SK-N-SH (cell line): ENCODE results near the gene AFF3. TPM values are rescaled to one million over a fixed set of nuclear protein-coding genes. Genes with fewer than 3 reads are reported as not detected.

Source experiments
- CTCF ChIA-PET: fragments of 300-600, 350-600 bp; formaldehyde crosslinking; extraction: SDS; loops from one replicate; lab custom pipeline; 2021; lab: Yijun Ruan, JAX
- POLR2A ChIA-PET: fragments of 350-600 bp; sonication (Branson Sonifier 250); formaldehyde crosslinking; extraction: SDS; loops from one replicate; lab custom pipeline; 2020; ENCODE audit warnings: antibody characterized with exemption, inconsistent platforms; lab: Yijun Ruan, JAX
- DNase-seq: peaks from one replicate; pipeline ENCODE4 v3.0.0; 2012
- H2AFZ ChIP-seq: fragments of 200-600 bp; sonication (generic); 2 replicates; pipeline ENCODE4 v1.8.1; 2016; ENCODE audit warnings: antibody characterized with exemption, mild to moderate bottlenecking, low read depth
- H3F3A ChIP-seq: fragments of 200-600 bp; sonication (generic); replicated peaks from 2 replicates; pipeline ENCODE3; 2016; ENCODE audit warnings: antibody characterized with exemption, mild to moderate bottlenecking; ENCODE audit not compliant: insufficient read depth
- H3K27ac ChIP-seq, 2 experiments: fragments of 200-500 bp in 1 of 2; fragments of 200-600 bp in 1 of 2; sonication (Bioruptor generic) in 1 of 2; sonication (generic), shearing (Covaris generic) in 1 of 2; 2 replicates each; pipeline versions ENCODE4 v1.5.1 to v1.6.1; 2014 to 2016; ENCODE audit warnings: low read depth in 2 of 2, inconsistent platforms in 1 of 2, low read length in 1 of 2, mild to moderate bottlenecking in 1 of 2, mixed read lengths in 1 of 2
- H3K27me3 ChIP-seq: fragments of 200-600 bp; sonication (generic), shearing (Covaris generic); 2 replicates; pipeline ENCODE4 v1.6.1; 2016; ENCODE audit warnings: mixed run types; ENCODE audit not compliant: insufficient read depth
- H3K36me3 ChIP-seq, 2 experiments: fragments of 200-500 bp in 1 of 2; fragments of 200-600 bp in 1 of 2; sonication (Bioruptor generic) in 1 of 2; sonication (generic) in 1 of 2; replicated peaks in 1 of 2; 2 replicates each; pipeline versions ENCODE3 to v1.5.1; 2014 to 2016; ENCODE audit warnings: low read length in 1 of 2, mild to moderate bottlenecking in 1 of 2; ENCODE audit not compliant: insufficient read depth in 2 of 2, control insufficient read depth in 1 of 2
- H3K4me1 ChIP-seq, 2 experiments: fragments of 200-500 bp in 1 of 2; fragments of 200-600 bp in 1 of 2; sonication (Bioruptor generic) in 1 of 2; sonication (generic), shearing (Covaris generic) in 1 of 2; 2 replicates each; pipeline versions ENCODE4 v1.5.1 to v1.6.1; 2014 to 2016; ENCODE audit warnings: low read depth in 1 of 2, low read length in 1 of 2, mixed run types in 1 of 2; ENCODE audit not compliant: insufficient read depth in 2 of 2, control insufficient read depth in 1 of 2
- H3K4me2 ChIP-seq: fragments of 200-600 bp; sonication (generic), shearing (Covaris generic); 2 replicates; pipeline ENCODE4 v1.6.1; 2017; ENCODE audit warnings: mixed run types
- H3K4me3 ChIP-seq, 2 experiments: fragments of 200-500 bp in 1 of 2; fragments of 200-600 bp in 1 of 2; sonication (Bioruptor generic) in 1 of 2; sonication (generic), shearing (Covaris generic) in 1 of 2; 2 replicates each; pipeline versions ENCODE4 v1.5.1 to v1.8.1; 2014 to 2016; ENCODE audit warnings: low read depth in 2 of 2, inconsistent platforms in 1 of 2, low read length in 1 of 2, mild to moderate bottlenecking in 1 of 2, mixed read lengths in 1 of 2, moderate library complexity in 1 of 2
- H3K79me2 ChIP-seq: fragments of 200-600 bp; sonication (generic); 2 replicates; pipeline ENCODE4 v1.8.1; 2017; ENCODE audit warnings: mild to moderate bottlenecking; ENCODE audit not compliant: insufficient read depth
- H3K9ac ChIP-seq: fragments of 200-600 bp; sonication (generic); 2 replicates; pipeline ENCODE4 v1.6.1; 2017; ENCODE audit warnings: mixed run types
- H3K9me2 ChIP-seq: fragments of 200-600 bp; sonication (generic); 2 replicates; pipeline ENCODE4 v1.6.1; 2017; ENCODE audit warnings: mixed run types
- H3K9me3 ChIP-seq: fragments of 200-600 bp; sonication (generic); 2 replicates; pipeline ENCODE4 v1.6.1; 2017; ENCODE audit warnings: mixed run types, mild to moderate bottlenecking, moderate library complexity
- H4K20me1 ChIP-seq: fragments of 200-600 bp; sonication (generic); 2 replicates; pipeline ENCODE4 v1.6.1; 2017; ENCODE audit warnings: mild to moderate bottlenecking, mixed run types; ENCODE audit not compliant: insufficient read depth
- CHD2 ChIP-seq: fragments of 150-350 bp; IDR thresholded peaks from 2 replicates; pipeline ENCODE4 v1.6.1; 2018; ENCODE audit warnings: low read length; ENCODE audit not compliant: partially characterized antibody
- ELF1 ChIP-seq: IDR thresholded peaks from 2 replicates; pipeline ENCODE4 v1.4.0; 2012
- EZH2phosphoT487 ChIP-seq: fragments of 200-600 bp; sonication (generic); IDR thresholded peaks from 2 replicates; pipeline ENCODE4 v1.6.1; 2017; ENCODE audit warnings: low read depth, mixed run types, mild to moderate bottlenecking, antibody characterized with exemption, moderate library complexity, borderline replicate concordance
- FOSL2 ChIP-seq: IDR thresholded peaks from 2 replicates; pipeline ENCODE4 v1.4.0; 2012; ENCODE audit warnings: low read depth, mild to moderate bottlenecking, moderate library complexity, borderline replicate concordance
- GABPA ChIP-seq: IDR thresholded peaks from 2 replicates; pipeline ENCODE4 v1.4.0; 2012; ENCODE audit warnings: low read depth, mild to moderate bottlenecking
- GATA2 ChIP-seq: sonication (generic); formaldehyde crosslinking; IDR thresholded peaks from 2 replicates; pipeline ENCODE4 v1.5.0; 2020; ENCODE audit warnings: mild to moderate bottlenecking, missing genetic modification reagents
- IRF3 ChIP-seq: fragments of 150-350 bp; IDR thresholded peaks from 2 replicates; pipeline ENCODE4 v1.6.1; 2016; ENCODE audit warnings: mild to moderate bottlenecking, low read depth, low read length
- MAX ChIP-seq: IDR thresholded peaks from 2 replicates; pipeline ENCODE4 v1.4.0; 2012; ENCODE audit warnings: low read depth
- MEF2A ChIP-seq: IDR thresholded peaks from 2 replicates; pipeline ENCODE4 v1.4.0; 2012; ENCODE audit warnings: low read depth, borderline replicate concordance
- PBX3 ChIP-seq: IDR thresholded peaks from 2 replicates; pipeline ENCODE4; 2012
- POLR2AphosphoS5 ChIP-seq: IDR thresholded peaks from 2 replicates; pipeline ENCODE4 v1.6.1; 2012; ENCODE audit warnings: low read depth, low read length
- RAD21 ChIP-seq: IDR thresholded peaks from 2 replicates; pipeline ENCODE4 v1.6.1; 2012; ENCODE audit warnings: mild to moderate bottlenecking, low read length
- RCOR1 ChIP-seq: fragments of 150-350 bp; IDR thresholded peaks from 2 replicates; pipeline ENCODE4 v1.6.1; 2017; ENCODE audit warnings: antibody characterized with exemption, low read length
- REST ChIP-seq: IDR thresholded peaks from 2 replicates; pipeline ENCODE4 v1.6.1; 2012; ENCODE audit warnings: mild to moderate bottlenecking, low read depth, low read length, moderate library complexity
- SIN3A ChIP-seq: IDR thresholded peaks from 2 replicates; pipeline ENCODE4 v1.6.1; 2012; ENCODE audit warnings: low read depth, mild to moderate bottlenecking, low read length, moderate library complexity, borderline replicate concordance
- TCF12 ChIP-seq: IDR thresholded peaks from 2 replicates; pipeline ENCODE4 v1.4.0; 2012
- TEAD4 ChIP-seq: IDR thresholded peaks from 2 replicates; pipeline ENCODE4 v1.4.0; 2012; ENCODE audit warnings: mild to moderate bottlenecking, borderline replicate concordance; ENCODE audit not compliant: insufficient read depth
- USF1 ChIP-seq: IDR thresholded peaks from 2 replicates; pipeline ENCODE4 v1.4.0; 2012; ENCODE audit warnings: low read depth, borderline replicate concordance
- ZBTB33 ChIP-seq: IDR thresholded peaks from 2 replicates; pipeline ENCODE4 v1.4.0; 2012; ENCODE audit warnings: low read depth, borderline replicate concordance
- WGBS: methylation state at CpG from one replicate; pipeline ENCODE4 v1.1.6; 2017; ENCODE audit warnings: low lambda C conversion rate; 5-methylcytosine and 5-hydroxymethylcytosine counted together
- polyA plus RNA-seq, 3 experiments: library from polyadenylated mRNA; depleted of rRNA; stranded (reverse); fragments of >200 nt; gene quantifications; 2 replicates each; pipeline ENCODE4 v1.2.3, GENCODE V29; 2012

AFF3 gene
- polyA plus RNA-seq, 1 of the 3 experiments (the other 2 are of a cell fraction): 0.36 TPM

- TF ChIP-seq ZBTB33 (no peak), ELF1 (no peak), CHD2 (no peak)
These were observed 108.0 kb downstream of the AFF3 start (continued) for GRCh38 chr2:100034431-100034830.

- no peak for TF ChIP-seq ELF1
- TF ChIP-seq RCOR1: no peak
- TF ChIP-seq GABPA: no peak
- TF ChIP-seq MEF2A: no peak
- no peak for TF ChIP-seq EZH2phosphoT487
- TF ChIP-seq SIN3A: no peak
- no peak for TF ChIP-seq CHD2
- no peak for TF ChIP-seq TEAD4
- no peak for TF ChIP-seq USF1
- TF ChIP-seq RAD21: no peak
- TF ChIP-seq PBX3: no peak
- no peak for TF ChIP-seq REST
- TF ChIP-seq MAX: no peak
- TF ChIP-seq FOSL2: no peak
- no peak for TF ChIP-seq POLR2AphosphoS5
- TF ChIP-seq TCF12: no peak
- no peak for TF ChIP-seq GATA2 (CRISPR knock-in tag)
- no peak for TF ChIP-seq IRF3
- Histone ChIP-seq H3K4me3 (no peak overlapping the region), H3K79me2 (no peaks in the 10 kb centered on the region), H3K4me1 (no peaks in the 10 kb centered on the region; a peak in 1 of 4 replicates), H3K36me3 (no peaks in the 10 kb centered on the region), H3K4me2 (no peak overlapping the region), H3K9me2 (no peaks in the 10 kb centered on the region), H3K9ac (no peak overlapping the region), H3K27me3 (no peaks in the 10 kb centered on the region), H3K27ac (no peak overlapping the region), H4K20me1 (no peaks in the 10 kb centered on the region), H3F3A (no peaks in the 10 kb centered on the region), H2AFZ (no peak overlapping the region), H3K9me3 (no peaks in the 10 kb centered on the region)
- CTCF ChIA-PET: no interaction called here
- 55% methylated on average over 2 of the region's 2 CpGs for WGBS
- POLR2A ChIA-PET: no interaction called here
- DNase-seq: no peak
These were observed 108.4 kb downstream of the AFF3 start for GRCh38 chr2:100033976-100034375.
